RPMI8226 (cell line): ENCODE results near the gene OR6C75.
"Not testable (repeated sequence)": the region's sequence is repeated elsewhere in the genome, so short reads cannot be mapped to it uniquely, and the experiment has no call there.

Source experiments
- DNase-seq: peaks from one replicate; pipeline ENCODE4 v3.0.0-alpha.2; 2015

Gene OR6C75

DNA sequence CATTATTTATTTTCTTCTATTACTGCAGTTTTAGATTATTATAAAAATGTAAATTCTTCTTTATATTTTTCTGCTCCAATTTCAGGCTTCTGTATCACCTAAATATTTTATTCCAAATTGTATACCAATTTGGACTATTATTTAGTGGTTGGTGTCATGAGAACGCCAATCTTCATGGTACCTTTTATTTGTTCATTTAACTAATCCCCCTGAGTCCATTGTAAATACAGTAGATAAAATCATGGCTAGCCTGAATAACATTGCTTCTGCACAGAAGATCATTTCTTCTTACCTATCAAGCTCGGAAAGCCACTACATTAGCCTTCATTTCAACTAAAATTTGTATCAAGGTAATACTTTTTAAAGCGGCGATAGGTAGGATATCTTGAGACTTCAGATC, at the start of gene OR6C75:
TSS of gene OR6C75 (plus strand) at position 301 of the 400 bp plus-strand sequence. CDS start 2,136 bp downstream, outside the sequence.
- no peak for DNase-seq

DNA sequence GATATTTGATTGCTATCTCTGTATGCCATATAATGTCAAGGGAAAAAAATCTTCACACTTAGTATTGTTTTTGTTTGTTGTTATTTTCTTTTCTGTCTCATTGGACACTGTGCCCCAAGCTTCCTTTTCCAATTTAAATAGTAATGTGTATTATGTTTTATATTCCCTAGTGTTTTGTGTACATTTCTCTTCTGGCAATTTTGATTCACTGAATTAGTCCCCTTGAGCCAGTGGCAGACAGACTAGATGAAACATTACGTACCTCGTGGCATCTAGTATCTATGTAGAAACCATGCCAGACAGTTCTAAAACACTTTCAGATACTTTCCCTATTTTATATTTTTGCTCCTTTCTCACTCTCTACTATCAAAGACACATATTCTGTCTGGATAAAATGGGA, 48.7 kb upstream of the OR6C75 start, which contains the start of gene OR6C1:
TSS of gene OR6C1 (plus strand) at position 301 of the 400 bp plus-strand sequence. CDS start 6,257 bp downstream, outside the sequence.
- no peak for DNase-seq

DNA sequence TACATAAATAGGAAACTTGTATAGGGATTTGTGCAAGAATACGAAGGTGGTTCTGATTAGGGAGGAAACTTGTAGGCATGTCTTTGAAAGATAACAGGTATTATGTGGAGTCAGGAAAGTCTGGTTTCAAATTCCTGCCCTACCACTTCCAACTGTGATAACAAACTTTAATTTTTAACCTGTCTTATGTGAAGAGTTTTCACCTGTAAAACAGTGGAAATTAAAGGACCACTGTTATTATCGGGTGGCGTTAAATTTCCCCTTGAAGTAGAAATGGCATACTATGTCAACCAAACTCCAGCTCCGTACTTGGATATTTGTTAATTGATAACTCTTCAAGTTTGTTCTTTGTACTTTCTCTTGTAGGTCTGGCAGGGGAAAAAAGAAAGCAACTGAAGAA, 42.6 kb upstream of the OR6C75 start:
- DNase-seq, result no peak

DNA sequence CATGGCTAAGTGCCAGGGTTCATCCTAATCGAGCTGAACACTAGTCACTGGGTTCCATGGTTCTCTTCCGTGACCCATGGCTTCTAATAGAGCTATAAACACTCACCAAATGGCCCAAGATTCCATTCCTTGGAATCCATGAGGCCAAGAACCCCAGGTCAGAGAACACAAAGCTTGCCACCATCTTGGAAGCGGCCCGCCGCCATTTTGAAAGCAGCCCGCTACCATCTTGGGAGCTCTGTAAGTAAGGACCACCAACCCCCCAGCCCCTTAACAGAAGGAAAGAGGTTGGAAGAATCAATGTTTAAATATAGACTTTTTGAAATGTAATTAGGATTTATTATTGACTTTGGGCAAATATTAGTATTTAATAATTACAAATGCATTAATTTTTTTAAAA, 37.0 kb upstream of the OR6C75 start:
- not testable (repeated sequence) for DNase-seq

DNA sequence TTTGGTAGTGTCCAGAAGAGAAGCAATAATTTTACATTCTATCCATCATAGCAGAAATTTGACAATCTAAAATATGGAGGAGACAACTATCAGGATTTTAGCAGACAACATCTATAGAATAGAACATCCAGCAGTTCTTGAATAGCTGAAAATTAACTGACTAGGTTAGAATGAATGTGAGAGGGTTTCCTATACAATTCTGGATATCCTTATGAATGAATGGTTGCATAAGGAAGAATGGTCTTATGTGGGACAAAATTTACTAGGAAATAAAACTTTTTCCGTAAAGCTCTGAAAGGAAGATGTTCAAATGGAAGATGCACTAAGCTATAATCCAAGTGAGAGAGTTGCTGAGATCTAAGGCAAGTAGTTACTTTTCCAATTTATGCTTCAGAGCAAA, 32.3 kb upstream of the OR6C75 start, which contains the start of gene OR6C3:
TSS of gene OR6C3 (plus strand) at position 301 of the 400 bp plus-strand sequence. CDS start 955 bp downstream, outside the sequence.
- no peak for DNase-seq

DNA sequence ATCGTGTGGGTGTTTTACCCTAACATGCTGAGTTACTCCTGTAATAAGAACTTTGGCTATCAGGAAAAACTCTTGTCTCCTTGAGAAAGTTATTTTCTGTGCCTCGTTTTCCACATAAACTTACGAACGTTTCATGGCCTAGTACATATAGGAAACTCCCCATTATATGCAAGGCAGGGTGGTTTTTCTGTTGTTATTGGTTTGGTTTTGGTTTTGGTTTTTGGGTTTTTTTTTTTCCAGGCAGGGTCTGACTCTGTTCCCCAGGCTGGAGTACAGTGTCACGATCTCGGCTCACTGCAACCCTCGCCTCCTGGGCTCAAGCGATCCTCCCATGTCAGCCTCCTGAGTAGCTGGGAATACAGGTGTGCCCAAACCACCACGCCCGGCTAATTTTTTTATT, 26.8 kb upstream of the OR6C75 start:
- no peak for DNase-seq

DNA sequence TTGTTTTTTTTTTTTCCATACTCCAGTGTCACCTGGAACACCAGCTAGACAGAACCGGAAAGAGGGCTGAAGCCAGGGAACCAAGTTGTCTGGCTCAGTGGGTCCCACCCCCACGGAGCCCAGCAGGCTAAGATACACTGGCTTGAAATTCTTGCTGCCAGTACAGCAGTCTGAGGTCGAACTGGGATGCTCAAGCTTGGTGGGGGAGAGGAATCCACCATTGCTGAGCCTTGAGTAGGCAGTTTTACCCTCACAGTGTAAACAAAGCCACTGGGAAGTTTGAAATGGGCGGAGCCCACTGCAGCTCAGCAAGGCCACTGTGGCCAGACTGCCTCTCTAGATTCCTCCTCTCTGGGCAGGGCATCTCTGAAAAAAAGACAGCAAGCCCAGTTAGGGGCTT, 7.4 kb upstream of the OR6C75 start:
- not testable (repeated sequence) for DNase-seq

DNA sequence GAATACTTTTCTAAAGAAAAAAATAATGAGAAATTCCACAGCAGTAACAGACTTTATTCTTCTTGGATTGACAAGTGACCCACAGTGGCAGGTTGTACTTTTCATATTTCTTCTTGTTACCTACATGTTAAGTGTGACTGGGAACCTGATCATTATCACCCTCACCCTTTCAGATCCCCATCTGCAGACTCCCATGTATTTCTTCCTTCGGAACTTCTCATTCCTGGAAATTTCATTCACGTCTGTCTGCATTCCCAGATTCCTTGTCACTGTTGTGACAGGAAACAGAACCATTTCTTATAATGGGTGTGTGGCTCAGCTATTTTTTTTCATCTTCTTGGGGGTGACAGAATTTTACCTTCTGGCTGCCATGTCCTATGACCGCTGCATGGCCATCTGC, 2.3 kb downstream of the OR6C75 start:
- DNase-seq, result no peak

DNA sequence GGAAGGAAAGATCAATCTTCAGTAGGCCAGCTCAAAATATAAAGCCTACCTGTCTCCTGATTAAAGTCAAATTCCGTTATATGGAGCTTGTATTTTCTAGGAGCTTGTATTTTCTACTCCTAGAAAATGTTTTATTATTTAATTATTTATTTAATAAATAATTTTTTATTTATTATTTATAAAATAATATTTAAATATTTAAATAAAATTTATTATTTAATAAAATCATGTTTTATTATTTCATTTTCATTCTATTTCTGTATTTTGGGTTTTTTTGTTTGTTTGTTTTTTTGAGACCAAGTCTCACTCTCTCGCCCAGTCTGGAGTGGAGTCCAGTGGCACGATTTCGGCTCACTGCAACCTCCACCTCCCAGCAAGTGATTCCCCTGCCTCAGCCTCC, 9.7 kb downstream of the OR6C75 start:
- DNase-seq, result no peak

DNA sequence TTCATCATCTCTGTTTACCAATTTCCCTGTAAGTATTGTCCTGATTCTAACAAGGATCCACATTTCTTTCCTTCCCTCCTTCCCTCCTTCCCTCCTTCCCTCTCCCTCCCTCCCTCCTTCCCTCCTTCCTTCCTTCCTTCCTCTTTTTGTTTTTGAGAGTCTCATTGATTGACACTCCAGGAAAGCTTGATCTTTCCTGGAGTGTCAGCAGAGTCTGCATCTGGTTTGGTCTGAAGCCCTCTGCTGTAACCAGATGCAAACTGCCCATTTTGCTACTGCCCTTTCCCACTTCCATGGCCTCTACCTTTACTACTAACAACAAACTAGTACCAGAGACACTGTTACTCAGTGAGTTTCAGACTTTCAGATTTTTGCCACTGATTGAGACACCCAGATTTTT, 23.1 kb downstream of the OR6C75 start:
- DNase-seq, result no peak

DNA sequence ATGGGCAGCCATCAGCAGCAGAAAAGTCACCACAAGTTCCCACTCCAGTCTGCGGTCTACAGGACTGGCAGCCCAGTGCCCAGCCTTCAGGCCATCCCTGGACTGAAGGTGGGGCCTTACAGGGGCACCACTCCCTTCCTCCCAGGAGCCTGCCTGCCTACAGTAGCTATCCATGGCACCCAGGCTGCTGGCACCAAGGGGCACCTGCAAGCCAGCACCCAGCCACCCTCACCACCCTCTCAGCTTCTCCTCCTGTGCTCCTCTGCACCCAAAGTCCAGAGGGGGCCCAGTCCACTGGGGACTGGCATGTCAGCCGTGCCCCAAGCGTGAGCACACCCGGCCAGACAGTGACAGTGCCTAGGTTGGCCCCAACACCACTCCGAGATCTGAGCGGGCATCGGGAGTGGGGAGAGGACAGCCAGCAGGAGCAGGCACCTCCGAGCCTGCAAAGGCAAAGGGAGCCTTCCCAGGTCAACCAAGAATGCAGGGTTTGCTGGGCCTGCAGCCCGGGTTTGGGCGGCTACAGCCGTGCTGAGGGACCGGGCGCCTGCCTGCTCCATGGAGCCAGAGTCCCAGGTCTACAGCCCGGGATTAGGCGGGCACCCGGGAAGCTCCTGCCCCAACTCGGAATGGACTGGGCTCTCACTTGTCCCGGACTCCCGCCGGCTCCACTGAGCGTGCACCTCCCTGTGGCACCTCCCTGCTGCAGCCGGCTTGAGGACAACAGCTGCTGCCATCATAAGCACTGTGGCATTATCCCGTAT, 29.4 kb downstream of the OR6C75 start:
- no peak for DNase-seq

DNA sequence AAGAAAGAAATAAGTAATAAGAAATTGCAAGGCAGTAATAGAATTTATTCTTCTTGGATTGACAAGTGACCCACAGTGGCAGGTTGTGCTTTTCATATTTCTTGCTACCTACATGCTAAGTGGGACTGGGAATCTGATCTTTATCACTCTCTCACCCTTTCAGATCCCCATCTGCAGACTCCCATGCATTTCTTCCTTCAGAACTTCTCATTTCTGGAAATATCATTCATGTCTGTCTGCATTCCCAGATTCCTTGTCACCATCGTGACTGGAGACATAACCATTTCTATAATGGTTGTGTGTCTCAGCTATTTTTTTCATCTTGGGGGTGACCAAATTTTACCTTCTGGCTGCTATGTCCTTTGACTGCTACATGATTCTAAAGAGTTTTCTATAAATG, 33.6 kb downstream of the OR6C75 start:
- no peak for DNase-seq

DNA sequence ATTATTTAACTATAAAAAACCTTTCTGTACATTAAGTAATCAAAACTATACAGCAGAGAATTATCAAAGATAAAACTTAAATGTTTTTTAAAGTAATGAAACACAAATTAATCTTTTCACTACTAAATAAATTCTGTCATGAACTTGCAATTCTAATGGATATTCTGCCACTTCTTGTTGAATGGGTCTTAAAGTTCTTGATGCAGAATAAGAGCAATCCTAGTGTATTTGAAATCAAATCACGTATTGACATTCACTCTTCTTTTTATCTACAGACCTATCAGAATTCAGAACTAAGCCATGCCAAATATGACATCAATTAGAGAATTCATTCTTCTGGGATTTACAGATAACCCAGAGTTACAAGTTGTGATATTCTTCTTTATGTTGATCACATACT, 37.5 kb downstream of the OR6C75 start, which contains the start of gene OR6C65:
TSS of gene OR6C65 (plus strand) at position 301 of the 400 bp plus-strand sequence. CDS start at position 301, 0 bp downstream.
- DNase-seq, result no peak

DNA sequence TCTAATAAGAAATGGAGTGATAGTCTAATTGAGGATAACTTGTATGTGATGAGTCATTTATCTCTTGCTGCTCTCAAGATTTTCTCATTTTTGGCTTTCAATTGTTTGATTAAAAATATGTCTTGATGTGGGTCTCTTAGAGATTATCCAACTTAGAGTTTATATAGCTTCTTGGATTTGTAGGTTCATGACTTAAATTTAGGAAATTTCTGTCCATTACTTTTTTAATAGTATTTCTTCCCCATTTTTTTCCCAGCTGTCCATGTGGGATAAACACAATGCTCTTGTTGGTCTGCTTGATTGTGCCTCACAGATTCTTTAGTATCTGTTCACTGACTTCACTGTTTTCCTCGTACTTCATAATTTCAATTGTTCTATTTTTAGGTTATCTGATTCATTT, 45.1 kb downstream of the OR6C75 start:
- no peak for DNase-seq

DNA sequence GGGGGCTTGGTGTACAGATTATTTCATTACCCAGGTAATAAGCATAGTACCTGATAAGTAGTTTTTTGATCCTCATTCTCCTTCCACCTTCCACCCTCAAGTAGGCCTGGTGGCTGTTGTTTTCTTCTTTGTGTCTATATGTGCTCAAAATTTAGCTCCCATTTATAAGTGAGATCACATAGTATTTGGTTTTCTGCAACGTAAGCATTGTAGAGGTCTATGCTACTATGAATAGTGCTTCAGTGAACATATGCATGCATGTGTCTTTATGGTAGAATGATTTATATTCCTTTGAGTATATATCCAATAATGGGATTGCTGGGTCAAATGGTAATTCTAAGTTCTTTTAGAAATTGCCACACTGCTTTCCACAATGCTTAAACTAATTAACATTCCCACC, 46.4 kb downstream of the OR6C75 start:
- DNase-seq, result not testable (repeated sequence)

DNA sequence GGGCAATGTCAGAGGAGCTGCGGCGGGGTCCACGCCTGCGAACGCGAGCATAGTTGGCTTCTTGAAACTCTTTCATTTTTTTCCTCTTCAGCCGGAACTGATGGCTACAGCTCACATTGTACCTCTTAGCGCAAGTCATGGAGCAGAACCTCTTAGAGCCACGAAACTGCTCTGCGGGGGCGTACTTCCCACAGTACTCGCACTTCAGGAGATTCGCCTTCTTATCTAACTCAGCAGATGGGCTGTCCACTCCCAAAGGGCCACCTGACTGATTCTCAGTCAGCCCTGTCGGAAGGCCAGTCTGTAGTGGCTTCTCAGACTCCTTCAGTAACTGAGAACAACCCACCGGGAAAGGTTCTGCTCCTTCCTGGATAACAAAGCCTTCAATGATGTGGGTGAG, 49.4 kb downstream of the OR6C75 start:
- DNase-seq, result not testable (repeated sequence)

DNA sequence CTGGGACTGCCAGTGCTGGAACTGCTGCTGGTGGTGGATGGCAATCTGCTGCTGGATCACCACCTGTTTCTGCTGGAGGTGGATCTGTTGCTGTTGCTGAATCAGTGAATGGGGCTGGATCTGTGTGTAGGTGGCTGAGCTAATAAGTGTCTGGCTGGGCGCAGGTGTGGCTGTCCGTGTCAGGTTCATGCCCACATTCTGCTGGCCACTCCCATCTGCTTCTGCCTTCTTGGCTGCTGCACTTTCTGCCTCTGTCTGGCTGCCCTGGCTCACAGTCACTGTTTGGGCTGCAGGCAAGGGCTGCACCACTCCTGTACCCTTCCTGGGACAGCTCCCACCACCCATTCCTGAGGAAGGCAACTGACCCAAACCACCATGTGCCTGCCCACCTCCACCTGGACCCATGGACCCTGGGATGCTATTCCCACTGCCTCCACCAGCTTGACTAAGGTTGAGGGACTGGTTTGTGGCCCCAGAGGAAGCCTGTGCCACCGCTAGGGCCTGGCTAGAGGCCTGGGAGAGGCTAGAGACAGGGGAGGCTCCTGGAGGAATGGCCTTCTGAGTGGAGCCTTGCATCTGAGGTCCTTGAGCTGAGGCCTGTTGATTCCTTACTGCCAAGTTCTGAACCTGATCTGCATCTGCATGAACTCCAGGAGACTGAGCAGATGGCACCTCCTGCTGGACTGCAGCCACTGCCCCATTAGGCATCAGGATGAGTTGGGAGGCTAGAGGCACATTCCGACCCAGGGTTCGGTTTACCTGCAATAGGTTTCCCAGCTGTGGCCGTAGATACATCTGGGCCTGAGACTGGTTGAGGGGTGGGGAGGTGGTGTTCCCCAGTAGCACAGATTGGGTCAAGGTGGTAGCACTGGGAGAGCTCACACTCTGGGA, 51.0 kb downstream of the OR6C75 start:
- not testable (repeated sequence) for DNase-seq

DNA sequence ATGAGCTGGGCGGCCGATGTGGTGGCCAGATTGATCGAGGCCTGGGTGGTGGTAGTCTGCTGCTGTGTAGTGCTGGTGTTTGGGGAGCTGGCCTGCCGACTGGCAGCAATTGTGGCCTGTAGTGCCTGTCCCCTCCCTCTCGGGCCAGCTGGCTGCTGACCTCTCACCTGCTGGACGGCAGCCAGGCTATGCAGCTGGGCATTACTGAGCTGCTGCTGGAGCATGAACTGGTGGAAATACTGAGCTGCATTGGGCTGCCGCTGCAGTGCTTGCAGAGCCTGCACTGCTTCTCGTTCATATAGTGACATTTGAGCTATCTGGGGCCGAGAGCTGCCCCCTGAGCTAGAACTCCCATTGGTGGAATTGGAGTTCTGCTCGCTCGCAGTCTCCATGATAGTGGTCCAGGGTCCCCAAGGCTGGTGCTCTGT, 51.6 kb downstream of the OR6C75 start:
- not testable (repeated sequence) for DNase-seq

DNA sequence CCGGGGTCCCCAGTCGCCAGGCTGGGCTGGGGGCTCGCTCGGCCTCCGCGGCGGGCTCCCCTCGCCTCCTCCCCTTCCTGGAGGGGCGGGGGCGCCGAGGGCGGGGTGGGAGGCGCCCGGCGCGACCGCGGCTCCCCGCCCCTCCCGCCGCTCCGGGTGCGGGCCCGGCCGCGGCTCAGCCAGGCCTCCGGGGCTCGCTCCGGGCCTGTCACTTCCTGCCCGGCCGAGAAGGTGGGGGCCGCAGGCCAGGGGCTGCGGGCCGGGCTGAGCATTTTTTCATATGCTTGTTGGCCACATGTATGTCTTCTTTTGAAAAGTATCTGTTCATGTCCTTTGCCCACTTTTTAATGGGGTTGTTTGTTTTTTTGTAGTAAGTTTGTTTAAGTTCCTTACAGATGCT, 52.1 kb downstream of the OR6C75 start:
- not testable (repeated sequence) for DNase-seq

DNA sequence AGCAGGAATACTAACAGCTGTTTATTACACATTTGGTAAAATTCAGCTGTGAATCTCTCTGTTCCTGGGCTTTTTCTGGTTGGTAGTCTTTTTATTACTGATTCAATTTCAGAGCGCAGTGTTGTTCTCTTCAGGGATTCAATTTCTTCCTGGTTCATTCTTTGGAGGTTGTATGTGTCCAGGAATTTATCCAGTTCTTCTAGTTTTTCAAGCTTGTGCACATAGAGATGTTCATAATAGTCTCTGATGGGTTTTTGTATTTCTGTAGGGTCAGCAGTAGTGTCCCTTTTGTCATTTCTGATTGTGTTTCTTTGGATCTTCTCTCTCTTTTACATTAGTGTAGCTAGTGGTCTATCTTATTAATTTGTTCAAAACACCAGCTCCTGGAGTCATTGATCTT, 54.2 kb downstream of the OR6C75 start:
- DNase-seq, result no peak
